HEK293 (cell line): ENCODE measurements around the gene TRIM66.

Experiments
- CTCF ChIA-PET: fragments of 350-600 bp; formaldehyde crosslinking; extraction: SDS; loops from one replicate; lab custom pipeline; 2021; ENCODE audit warnings: antibody characterized with exemption; lab: Yijun Ruan, JAX
- POLR2A ChIA-PET: fragments of 300-600 bp; formaldehyde crosslinking; extraction: SDS; loops from one replicate; lab custom pipeline; 2020; ENCODE audit warnings: antibody characterized with exemption, inconsistent platforms; lab: Yijun Ruan, JAX
- H3K27ac ChIP-seq: fragments of 200-500 bp; sonication (Bioruptor generic); 2 replicates; pipeline ENCODE4 v1.5.1; 2014; ENCODE audit warnings: low read depth, low read length, control low read depth, inconsistent platforms; ENCODE audit errors: extremely low read depth
- H3K36me3 ChIP-seq, 2 experiments: fragments of 200-500 bp in 1 of 2; sonication (Bioruptor generic) in 1 of 2; 1 replicate in 1 of 2; 2 replicates in 1 of 2; pipeline ENCODE4 v1.5.1; 2014 to 2017; ENCODE audit warnings: inconsistent platforms in 2 of 2, low read length in 2 of 2; ENCODE audit not compliant: control insufficient read depth in 2 of 2, insufficient read depth in 1 of 2
- H3K4me1 ChIP-seq: fragments of 200-500 bp; sonication (Bioruptor generic); 2 replicates; pipeline ENCODE4 v1.5.1; 2014; ENCODE audit warnings: mild to moderate bottlenecking, low read length, inconsistent platforms; ENCODE audit not compliant: control insufficient read depth, insufficient read depth
- H3K4me3 ChIP-seq: 2 replicates; pipeline ENCODE4 v1.5.1; 2011; ENCODE audit warnings: low read depth, mild to moderate bottlenecking, control low read depth, low read length, moderate library complexity
- H3K9me3 ChIP-seq: fragments of 200-500 bp; sonication (Bioruptor generic); 2 replicates; pipeline ENCODE4 v1.5.1; 2014; ENCODE audit warnings: low read depth, low read length, inconsistent platforms; ENCODE audit not compliant: control insufficient read depth, insufficient read depth
- BCL11A ChIP-seq: fragments of 450-650 bp; formaldehyde crosslinking; IDR thresholded peaks from 2 replicates; pipeline ENCODE4 v1.5.1; 2016; ENCODE audit warnings: low read depth, missing biosample characterization, missing genetic modification characterization
- EGR2 ChIP-seq: fragments of 450-650 bp; formaldehyde crosslinking; IDR thresholded peaks from 2 replicates; pipeline ENCODE4 v1.5.1; 2016; ENCODE audit warnings: low read depth, missing biosample characterization, missing genetic modification characterization
- GLIS1 ChIP-seq: fragments of 450-650 bp; formaldehyde crosslinking; IDR thresholded peaks from 2 replicates; pipeline ENCODE4 v1.5.1; 2016; ENCODE audit warnings: missing biosample characterization, missing genetic modification characterization
- HOXC10 ChIP-seq: sonication (generic); formaldehyde crosslinking; IDR thresholded peaks from 2 replicates; pipeline ENCODE4 v1.8.1; 2023; ENCODE audit warnings: mild to moderate bottlenecking, missing genetic modification reagents
- HOXD13 ChIP-seq: sonication (generic); formaldehyde crosslinking; IDR thresholded peaks from 2 replicates; pipeline ENCODE4 v1.8.0; 2022; ENCODE audit warnings: missing genetic modification reagents, borderline replicate concordance
- KLF8 ChIP-seq: fragments of 450-650 bp; formaldehyde crosslinking; IDR thresholded peaks from 2 replicates; pipeline ENCODE4 v1.5.1; 2016; ENCODE audit warnings: missing biosample characterization, missing genetic modification characterization
- PRDM1 ChIP-seq: fragments of 450-650 bp; formaldehyde crosslinking; IDR thresholded peaks from 2 replicates; pipeline ENCODE4; 2016; ENCODE audit warnings: missing biosample characterization, missing genetic modification characterization
- SETDB1 ChIP-seq: IDR thresholded peaks from one replicate; pipeline ENCODE4 v1.6.1; 2017; ENCODE audit warnings: mild to moderate bottlenecking, low read length, moderate library complexity, mixed read lengths; ENCODE audit not compliant: insufficient read length
- ZBTB20 ChIP-seq: fragments of 450-650 bp; formaldehyde crosslinking; IDR thresholded peaks from 2 replicates; pipeline ENCODE4 v1.5.1; 2016; ENCODE audit warnings: missing biosample characterization, missing genetic modification characterization
- ZBTB7A ChIP-seq: fragments of 450-650 bp; formaldehyde crosslinking; IDR thresholded peaks from 2 replicates; pipeline ENCODE4 v1.5.1; 2016; ENCODE audit warnings: low read depth, missing biosample characterization, missing genetic modification characterization
- ZNF146 ChIP-seq: fragments of 450-650 bp; formaldehyde crosslinking; IDR thresholded peaks from 2 replicates; pipeline ENCODE4 v1.5.1; 2016; ENCODE audit warnings: missing biosample characterization, missing genetic modification characterization
- ZNF184 ChIP-seq: fragments of 450-650 bp; IDR thresholded peaks from 2 replicates; pipeline ENCODE4 v1.5.1; 2018; ENCODE audit warnings: missing biosample characterization, mild to moderate bottlenecking, missing genetic modification characterization
- ZNF2 ChIP-seq: fragments of 450-650 bp; formaldehyde crosslinking; IDR thresholded peaks from 2 replicates; pipeline ENCODE4 v1.5.1; 2016; ENCODE audit warnings: missing biosample characterization, missing genetic modification characterization
- ZNF211 ChIP-seq: fragments of 450-650 bp; formaldehyde crosslinking; IDR thresholded peaks from 2 replicates; pipeline ENCODE4 v1.5.1; 2016; ENCODE audit warnings: low read depth, missing biosample characterization, missing genetic modification characterization
- ZNF223 ChIP-seq: fragments of 450-650 bp; formaldehyde crosslinking; IDR thresholded peaks from 2 replicates; pipeline ENCODE4 v1.5.1; 2016; ENCODE audit warnings: missing biosample characterization, missing genetic modification characterization
- ZNF366 ChIP-seq: fragments of 450-650 bp; formaldehyde crosslinking; conservative IDR thresholded peaks from 2 replicates; pipeline ENCODE4 v1.5.1; 2016; ENCODE audit warnings: missing biosample characterization, missing genetic modification characterization
- ZNF37A ChIP-seq: fragments of 450-650 bp; IDR thresholded peaks from 2 replicates; pipeline ENCODE4 v1.5.1; 2018; ENCODE audit warnings: missing biosample characterization, missing genetic modification characterization
- ZNF433 ChIP-seq: fragments of 450-650 bp; formaldehyde crosslinking; IDR thresholded peaks from 2 replicates; pipeline ENCODE4 v1.5.1; 2016; ENCODE audit warnings: missing biosample characterization, missing genetic modification characterization, low read depth
- ZNF501 ChIP-seq: fragments of 450-650 bp; formaldehyde crosslinking; IDR thresholded peaks from 2 replicates; pipeline ENCODE4 v1.5.1; 2016; ENCODE audit warnings: missing biosample characterization, missing genetic modification characterization
- ZNF629 ChIP-seq: fragments of 450-650 bp; formaldehyde crosslinking; IDR thresholded peaks from 2 replicates; pipeline ENCODE4 v1.5.1; 2017; ENCODE audit warnings: missing biosample characterization, missing genetic modification characterization
- ZNF660 ChIP-seq: fragments of 450-650 bp; IDR thresholded peaks from 2 replicates; pipeline ENCODE4 v1.5.1; 2018; ENCODE audit warnings: missing biosample characterization, mild to moderate bottlenecking, missing genetic modification characterization
- ZNF707 ChIP-seq: fragments of 450-650 bp; formaldehyde crosslinking; IDR thresholded peaks from 2 replicates; pipeline ENCODE4 v1.5.1; 2016; ENCODE audit warnings: missing biosample characterization, missing genetic modification characterization
- ZNF830 ChIP-seq: fragments of 450-650 bp; IDR thresholded peaks from 2 replicates; pipeline ENCODE4 v1.5.0; 2018; ENCODE audit warnings: missing biosample characterization, missing genetic modification characterization, low read depth, mild to moderate bottlenecking, moderate library complexity
- ZSCAN16 ChIP-seq: fragments of 450-650 bp; formaldehyde crosslinking; IDR thresholded peaks from 2 replicates; pipeline ENCODE4 v1.5.1; 2016; ENCODE audit warnings: missing biosample characterization, missing genetic modification characterization
- TF ChIP-seq, protein P1 (sequence below): fragments of 450-650 bp; IDR thresholded peaks from 2 replicates; pipeline ENCODE4 v1.5.1; 2018; ENCODE audit warnings: missing biosample characterization, mild to moderate bottlenecking, missing genetic modification characterization
- TF ChIP-seq, protein P2 (sequence below): fragments of 450-650 bp; formaldehyde crosslinking; IDR thresholded peaks from 2 replicates; pipeline ENCODE4 v1.5.1; 2016; ENCODE audit warnings: missing biosample characterization, missing genetic modification characterization
- TF ChIP-seq, protein P3 (sequence below): fragments of 450-650 bp; formaldehyde crosslinking; IDR thresholded peaks from 2 replicates; pipeline ENCODE4 v1.5.1; 2016; ENCODE audit warnings: missing biosample characterization, missing genetic modification characterization

Gene TRIM66

DNA sequence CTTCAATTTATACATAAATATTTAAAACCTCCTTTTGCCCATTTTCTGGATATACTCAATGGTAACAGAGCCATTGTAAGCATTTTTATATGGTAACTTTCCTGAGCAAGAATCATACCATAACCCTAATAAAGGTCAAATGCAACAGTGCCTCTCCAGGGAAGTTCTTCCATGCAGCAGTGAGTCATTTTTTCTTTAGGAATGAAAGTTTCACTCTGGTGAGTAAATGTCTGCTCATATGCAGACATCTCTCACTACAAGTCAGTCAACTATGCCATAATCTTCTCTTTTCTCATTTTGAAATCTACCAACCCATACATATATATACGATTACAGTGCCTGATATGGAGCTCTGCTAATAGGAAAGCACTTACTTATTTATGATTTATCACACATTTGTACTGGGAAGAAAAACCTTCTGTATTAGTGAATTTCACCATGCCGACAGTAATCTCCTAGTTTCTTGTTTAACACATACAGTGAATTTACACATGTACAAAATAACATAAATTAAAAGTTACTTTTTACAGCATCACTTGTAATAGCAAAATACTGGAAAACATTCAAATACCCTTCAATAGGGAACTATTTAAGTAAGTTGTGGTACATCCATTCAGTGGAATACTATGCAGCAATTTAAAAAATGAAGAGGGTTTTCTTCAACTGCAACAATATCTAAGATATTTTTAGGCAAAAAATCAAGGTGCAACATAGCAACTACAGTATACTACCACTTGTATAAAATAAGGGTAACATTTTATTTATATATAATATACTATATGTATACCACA lies 104.5 kb downstream of the TRIM66 start:
- CTCF ChIA-PET: interaction anchor here (0.7 to 1.7 kb wide), 2 partner anchors 10 to 729 kb away, joined by 3 to 10 read pairs; no protein-coding TSS in a partner anchor
- H3K4me3 ChIP-seq: no peak overlapping the region
- TF ChIP-seq SETDB1: peak; percentile 41
- no peak for TF ChIP-seq ZNF37A (tag by site-specific recombination)
- peak; percentile 76; the same call in 1 of the 2 replicates for TF ChIP-seq ZNF660 (tag by site-specific recombination)
- TF ChIP-seq ZNF146: 0 out of 2 replicates have a peak, but pooled peaks have one; percentile 10
- no peaks in the 10 kb centered on the region for H3K4me1 ChIP-seq
- no peaks in the 10 kb centered on the region for H3K9me3 ChIP-seq
- no peaks in the 10 kb centered on the region for H3K36me3 ChIP-seq
- H3K27ac ChIP-seq: no peak overlapping the region
- POLR2A ChIA-PET: no interaction called here

DNA sequence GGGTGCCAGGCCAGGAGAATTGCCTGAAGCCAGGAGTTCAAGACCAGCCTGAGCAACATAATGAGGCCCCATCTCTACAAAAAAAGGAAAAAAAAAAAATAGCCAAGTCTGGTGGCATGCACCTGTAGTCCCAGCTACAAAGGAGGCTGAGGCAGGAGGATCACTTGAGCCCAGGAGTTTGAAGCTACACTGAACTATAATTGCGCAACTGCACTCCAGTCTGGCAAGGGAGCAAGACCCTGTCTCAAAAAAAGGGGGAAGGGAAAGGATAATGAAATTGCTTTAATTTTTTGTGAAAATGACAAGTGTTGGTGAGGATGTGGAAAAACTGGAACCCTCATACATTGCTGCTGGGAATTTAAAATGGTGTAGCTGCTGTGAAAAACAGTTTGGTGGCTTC lies 107.7 kb downstream of the TRIM66 start:
- ChIA-PET CTCF (interaction anchor here (1.3 to 1.8 kb wide), 2 partner anchors 8 to 113 kb away, joined by 3 to 10 read pairs; no protein-coding TSS in a partner anchor), POLR2A (no interaction called here)
- H3K27ac ChIP-seq: no peak overlapping the region
- no peak overlapping the region for H3K4me3 ChIP-seq
- TF ChIP-seq GLIS1 (tag by site-specific recombination) (no peak), EGR2 (tag by site-specific recombination) (no peak), ZBTB7A (no peak), ZNF830 (tag by site-specific recombination) (no peak), ZBTB20 (tag by site-specific recombination) (no peak), PRDM1 (tag by site-specific recombination) (no peak), ZNF223 (tag by site-specific recombination) (no peak), ZNF433 (tag by site-specific recombination) (no peak), ZNF629 (tag by site-specific recombination) (no peak), ZNF707 (tag by site-specific recombination) (no peak), ZNF2 (tag by site-specific recombination) (no peak), ZNF184 (no peak), HOXD13 (no peak), ZNF366 (tag by site-specific recombination) (no peak)
- TF ChIP-seq, protein P1, sequence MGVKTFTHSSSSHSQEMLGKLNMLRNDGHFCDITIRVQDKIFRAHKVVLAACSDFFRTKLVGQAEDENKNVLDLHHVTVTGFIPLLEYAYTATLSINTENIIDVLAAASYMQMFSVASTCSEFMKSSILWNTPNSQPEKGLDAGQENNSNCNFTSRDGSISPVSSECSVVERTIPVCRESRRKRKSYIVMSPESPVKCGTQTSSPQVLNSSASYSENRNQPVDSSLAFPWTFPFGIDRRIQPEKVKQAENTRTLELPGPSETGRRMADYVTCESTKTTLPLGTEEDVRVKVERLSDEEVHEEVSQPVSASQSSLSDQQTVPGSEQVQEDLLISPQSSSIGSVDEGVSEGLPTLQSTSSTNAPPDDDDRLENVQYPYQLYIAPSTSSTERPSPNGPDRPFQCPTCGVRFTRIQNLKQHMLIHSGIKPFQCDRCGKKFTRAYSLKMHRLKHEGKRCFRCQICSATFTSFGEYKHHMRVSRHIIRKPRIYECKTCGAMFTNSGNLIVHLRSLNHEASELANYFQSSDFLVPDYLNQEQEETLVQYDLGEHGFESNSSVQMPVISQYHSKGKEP (tag by site-specific recombination): no peak
- TF ChIP-seq, protein P2, sequence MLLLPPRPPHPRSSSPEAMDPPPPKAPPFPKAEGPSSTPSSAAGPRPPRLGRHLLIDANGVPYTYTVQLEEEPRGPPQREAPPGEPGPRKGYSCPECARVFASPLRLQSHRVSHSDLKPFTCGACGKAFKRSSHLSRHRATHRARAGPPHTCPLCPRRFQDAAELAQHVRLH (tag by site-specific recombination): no peak
- no peaks in the 10 kb centered on the region for H3K36me3 ChIP-seq
- no peaks in the 10 kb centered on the region for H3K4me1 ChIP-seq
- H3K9me3 ChIP-seq: no peaks in the 10 kb centered on the region

- Histone ChIP-seq H3K4me1 (no peaks in the 10 kb centered on the region), H3K9me3 (no peaks in the 10 kb centered on the region), H3K27ac (no peak overlapping the region), H3K4me3 (no peak overlapping the region), H3K36me3 (no peaks in the 10 kb centered on the region)
- ChIA-PET CTCF (no interaction called here), POLR2A (no interaction called here)
- TF ChIP-seq BCL11A (tag by site-specific recombination): no peak
- TF ChIP-seq, protein P3, sequence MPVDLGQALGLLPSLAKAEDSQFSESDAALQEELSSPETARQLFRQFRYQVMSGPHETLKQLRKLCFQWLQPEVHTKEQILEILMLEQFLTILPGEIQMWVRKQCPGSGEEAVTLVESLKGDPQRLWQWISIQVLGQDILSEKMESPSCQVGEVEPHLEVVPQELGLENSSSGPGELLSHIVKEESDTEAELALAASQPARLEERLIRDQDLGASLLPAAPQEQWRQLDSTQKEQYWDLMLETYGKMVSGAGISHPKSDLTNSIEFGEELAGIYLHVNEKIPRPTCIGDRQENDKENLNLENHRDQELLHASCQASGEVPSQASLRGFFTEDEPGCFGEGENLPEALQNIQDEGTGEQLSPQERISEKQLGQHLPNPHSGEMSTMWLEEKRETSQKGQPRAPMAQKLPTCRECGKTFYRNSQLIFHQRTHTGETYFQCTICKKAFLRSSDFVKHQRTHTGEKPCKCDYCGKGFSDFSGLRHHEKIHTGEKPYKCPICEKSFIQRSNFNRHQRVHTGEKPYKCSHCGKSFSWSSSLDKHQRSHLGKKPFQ (tag by site-specific recombination): no peak
- TF ChIP-seq KLF8 (tag by site-specific recombination): no peak
- no peak for TF ChIP-seq HOXC10 (CRISPR knock-in tag)
- no peak for TF ChIP-seq ZNF629 (tag by site-specific recombination)
- TF ChIP-seq ZNF211 (tag by site-specific recombination): no peak
- no peak for TF ChIP-seq ZNF501
- no peak for TF ChIP-seq ZSCAN16 (tag by site-specific recombination)
Observed at GRCh38 chr11:8573777-8574176, 108.7 kb downstream of the TRIM66 start.
